H9 (cell line): ENCODE data around the gene PTPRK. TPM values are rescaled to one million over a fixed set of nuclear protein-coding genes. Genes with fewer than 3 reads are reported as not detected.

ENCODE experiments used
- DNase-seq: peaks from one replicate; pipeline ENCODE4 v3.0.0-alpha.2; 2017
- H2AFZ ChIP-seq: one replicate; pipeline ENCODE4 v1.6.1; 2013; ENCODE audit warnings: mild to moderate bottlenecking, low read length, control low read depth, moderate library complexity
- H2AK5ac ChIP-seq: 2 replicates; pipeline ENCODE4 v1.6.1; 2013; ENCODE audit warnings: low read length, control low read depth, mixed read lengths; ENCODE audit not compliant: insufficient read length
- H2BK120ac ChIP-seq: one replicate; pipeline ENCODE4 v1.6.1; 2013; ENCODE audit warnings: low read depth, mild to moderate bottlenecking, low read length, control low read depth, inconsistent platforms; ENCODE audit not compliant: poor library complexity, severe bottlenecking
- H2BK12ac ChIP-seq: 2 replicates; pipeline ENCODE4 v1.6.1; 2013; ENCODE audit warnings: low read length, control low read depth, mixed read lengths, low read depth; ENCODE audit not compliant: insufficient read length
- H2BK15ac ChIP-seq: 2 replicates; pipeline ENCODE4 v1.6.1; 2013; ENCODE audit warnings: low read depth, low read length, control low read depth
- H2BK20ac ChIP-seq: one replicate; pipeline ENCODE4 v1.6.1; 2013; ENCODE audit warnings: low read depth, mild to moderate bottlenecking, low read length, control low read depth, inconsistent platforms; ENCODE audit not compliant: poor library complexity, severe bottlenecking
- H2BK5ac ChIP-seq: 2 replicates; pipeline ENCODE4 v1.6.1; 2013; ENCODE audit warnings: low read length, control low read depth, mixed read lengths; ENCODE audit not compliant: insufficient read length
- H3K14ac ChIP-seq: 2 replicates; pipeline ENCODE4 v1.6.1; 2013; ENCODE audit warnings: low read length, control low read depth; ENCODE audit not compliant: insufficient read depth
- H3K18ac ChIP-seq: 2 replicates; pipeline ENCODE4 v1.6.1; 2013; ENCODE audit warnings: low read depth, mild to moderate bottlenecking, mixed read lengths, low read length, control low read depth; ENCODE audit not compliant: insufficient read length
- H3K23ac ChIP-seq: 2 replicates; pipeline ENCODE4 v1.6.1; 2013; ENCODE audit warnings: low read length, control low read depth, mixed read lengths, low read depth; ENCODE audit not compliant: insufficient read length
- H3K23me2 ChIP-seq: 2 replicates; pipeline ENCODE4 v1.6.1; 2013; ENCODE audit warnings: low read depth, mild to moderate bottlenecking, mixed read lengths, low read length, control low read depth; ENCODE audit not compliant: insufficient read length, poor library complexity, severe bottlenecking
- H3K27ac ChIP-seq: 2 replicates; pipeline ENCODE4 v1.5.1; 2013; ENCODE audit warnings: low read length, control low read depth, mixed read lengths, low read depth; ENCODE audit not compliant: insufficient read length
- H3K27me3 ChIP-seq: 2 replicates; pipeline ENCODE4 v1.6.1; 2013; ENCODE audit warnings: low read length, control low read depth, inconsistent platforms; ENCODE audit not compliant: insufficient read depth
- H3K4ac ChIP-seq: 2 replicates; pipeline ENCODE4 v1.6.1; 2013; ENCODE audit warnings: low read depth, mild to moderate bottlenecking, control low read depth, inconsistent platforms, low read length, moderate library complexity
- H3K4me1 ChIP-seq: 2 replicates; pipeline ENCODE4 v1.6.1; 2013; ENCODE audit warnings: low read length, control low read depth, inconsistent platforms; ENCODE audit not compliant: insufficient read depth
- H3K4me2 ChIP-seq: 2 replicates; pipeline ENCODE4 v1.6.1; 2013; ENCODE audit warnings: low read length, control low read depth, mixed read lengths; ENCODE audit not compliant: insufficient read length, insufficient read depth
- H3K56ac ChIP-seq: 2 replicates; pipeline ENCODE4 v1.6.1; 2013; ENCODE audit warnings: low read depth, mild to moderate bottlenecking, mixed read lengths, low read length, control low read depth; ENCODE audit not compliant: insufficient read length
- H3K79me1 ChIP-seq: 2 replicates; pipeline ENCODE4 v1.6.1; 2013; ENCODE audit warnings: low read depth, mild to moderate bottlenecking, moderate library complexity, low read length, control low read depth, inconsistent platforms; ENCODE audit not compliant: insufficient read depth, poor library complexity, severe bottlenecking
- H3K79me2 ChIP-seq: 2 replicates; pipeline ENCODE4 v1.6.1; 2013; ENCODE audit warnings: low read length, control low read depth, inconsistent platforms; ENCODE audit not compliant: insufficient read depth
- H3K9ac ChIP-seq: 2 replicates; pipeline ENCODE4 v1.6.1; 2013; ENCODE audit warnings: low read length, control low read depth, mixed read lengths; ENCODE audit not compliant: insufficient read length; ENCODE audit errors: extremely low read depth
- H3K9me3 ChIP-seq: one replicate; pipeline ENCODE4 v1.6.1; 2013; ENCODE audit warnings: low read depth, low read length, inconsistent platforms; ENCODE audit not compliant: control insufficient read depth
- H3T11ph ChIP-seq: one replicate; pipeline ENCODE4 v1.6.1; 2013; ENCODE audit warnings: mild to moderate bottlenecking, low read length, control low read depth, inconsistent platforms
- H4K20me1 ChIP-seq: one replicate; pipeline ENCODE4 v1.6.1; 2013; ENCODE audit not compliant: control insufficient read depth, insufficient read length, insufficient read depth
- H4K5ac ChIP-seq: 2 replicates; pipeline ENCODE4 v1.6.1; 2013; ENCODE audit warnings: low read depth, mild to moderate bottlenecking, mixed read lengths, low read length, control low read depth; ENCODE audit not compliant: insufficient read length
- H4K8ac ChIP-seq: replicated peaks from 2 replicates; pipeline ENCODE4 v1.6.1; 2013; ENCODE audit warnings: low read length, control low read depth, mixed read lengths, low read depth; ENCODE audit not compliant: insufficient read length
- H4K91ac ChIP-seq: 2 replicates; pipeline ENCODE4 v1.6.1; 2013; ENCODE audit warnings: low read depth, mild to moderate bottlenecking, moderate library complexity, mixed read lengths, low read length, control low read depth; ENCODE audit not compliant: insufficient read length
- H3K27ac Mint-ChIP-seq, 3 experiments: 2 replicates in 2 of 3; 3 replicates in 1 of 3; pipeline ENCODE4 v1.8.0; 2020 to 2021; ENCODE audit warnings: mixed read lengths in 3 of 3, mild to moderate bottlenecking in 1 of 3, moderate library complexity in 1 of 3
- H3K27me3 Mint-ChIP-seq: 2 replicates; pipeline ENCODE4 v1.8.0; 2021; ENCODE audit warnings: low read depth, mild to moderate bottlenecking, moderate library complexity, mixed read lengths
- H3K36me3 Mint-ChIP-seq, 3 experiments: 2 replicates in 2 of 3; 3 replicates in 1 of 3; pipeline ENCODE4 v1.8.0; 2020 to 2021; ENCODE audit warnings: low read depth in 3 of 3, mixed read lengths in 3 of 3; ENCODE audit not compliant: insufficient read depth in 1 of 3
- H3K4me1 Mint-ChIP-seq, 2 experiments: 2 replicates each; pipeline ENCODE4 v1.8.0; 2020; ENCODE audit warnings: mixed read lengths in 2 of 2
- H3K4me3 Mint-ChIP-seq, 2 experiments: 2 replicates in 1 of 2; 3 replicates in 1 of 2; pipeline ENCODE4 v1.8.0; 2020 to 2021; ENCODE audit warnings: mild to moderate bottlenecking in 2 of 2, mixed read lengths in 2 of 2, moderate library complexity in 1 of 2
- H3K9me3 Mint-ChIP-seq, 2 experiments: 2 replicates in 1 of 2; 3 replicates in 1 of 2; pipeline ENCODE4 v1.8.0; 2020; ENCODE audit warnings: mild to moderate bottlenecking in 2 of 2, mixed read lengths in 2 of 2, moderate library complexity in 1 of 2
- CTCF ChIP-seq: fragments of 200-600 bp; sonication (generic); conservative IDR thresholded peaks from 3 replicates; pipeline ENCODE4 v1.8.0; 2021; ENCODE audit warnings: antibody characterized with exemption, mild to moderate bottlenecking
- WGBS: extraction: QIAGEN DNeasy Blood & Tissue Kit; methylation state at CpG from one replicate; pipeline ENCODE4 v1.1.7; 2013; ENCODE audit warnings: missing lambda C conversion rate, low lambda C conversion rate, mixed read lengths; ENCODE audit not compliant: insufficient read length; ENCODE audit errors: extremely low coverage; 5-methylcytosine and 5-hydroxymethylcytosine counted together
- total RNA-seq: library from RNA; stranded (reverse); gene quantifications from 2 replicates; pipeline ENCODE4 v1.2.1, GENCODE V29; 2021

PTPRK gene
- total RNA-seq, 1 experiment from 2014 or later: 47.9 TPM

GRCh38 chr6:128339635-128340450, 180.6 kb downstream of the PTPRK start:
- no peak overlapping the region for H3T11ph ChIP-seq
- H3K4me2 ChIP-seq: no peak overlapping the region
- H2BK12ac ChIP-seq: no peak overlapping the region
- no peak overlapping the region for H3K18ac ChIP-seq
- H3K27ac ChIP-seq: no peak overlapping the region
- no peak overlapping the region for H4K91ac ChIP-seq
- H2BK15ac ChIP-seq: no peak overlapping the region
- no peak overlapping the region for H2AK5ac ChIP-seq
- no peak overlapping the region for H4K5ac ChIP-seq
- no peaks in the 10 kb centered on the region for H3K23me2 ChIP-seq
- no peak overlapping the region for H3K4ac ChIP-seq
- no peak overlapping the region for H4K8ac ChIP-seq
- H3K4me1 Mint-ChIP-seq: peaks cover 9 to 10% of the 10 kb centered on the region in 2 experiments
- H3K23ac ChIP-seq: no peak overlapping the region
- H3K27me3 ChIP-seq: no peaks in the 10 kb centered on the region
- no peak for DNase-seq
- no peaks in the 10 kb centered on the region for H3K9me3 Mint-ChIP-seq
- H3K14ac ChIP-seq: no peak overlapping the region
- peaks cover 3% of the 10 kb centered on the region for H3K79me1 ChIP-seq
- H3K9ac ChIP-seq: no peak overlapping the region
- H3K27me3 Mint-ChIP-seq: no peaks in the 10 kb centered on the region
- no CpG with 5 or more reads among the region's 1 CpG for WGBS
- no peaks in the 10 kb centered on the region for H3K79me2 ChIP-seq
- no peak overlapping the region for H3K27ac Mint-ChIP-seq
- no peaks in the 10 kb centered on the region for H3K4me1 ChIP-seq
- TF ChIP-seq CTCF: no peak
- no peaks in the 10 kb centered on the region for H3K36me3 Mint-ChIP-seq
- no peak overlapping the region for H3K56ac ChIP-seq
- H2BK120ac ChIP-seq: no peak overlapping the region
- no peaks in the 10 kb centered on the region for H3K9me3 ChIP-seq
- H3K4me3 Mint-ChIP-seq: no peak overlapping the region
- H4K20me1 ChIP-seq: no peaks in the 10 kb centered on the region
- H2AFZ ChIP-seq: no peak overlapping the region
- no peak overlapping the region for H2BK5ac ChIP-seq
- H2BK20ac ChIP-seq: no peak overlapping the region
